ENCODE measurements around the gene EMILIN2.

EMILIN2 gene

GRCh38 chr18:2917259-2918047, 70.6 kb downstream of the EMILIN2 start:
- H4K8ac ChIP-seq (ENCODE audit: low read depth, low read length): no peak overlapping the region
- H3K27ac ChIP-seq (ENCODE audit: low read depth, low read length): no peak overlapping the region
- no peak overlapping the region for H3K4me2 ChIP-seq (ENCODE audit: low read length)
- H3K4me3 ChIP-seq (ENCODE audit: low read length): no peak overlapping the region
- no peak overlapping the region for H3K9ac ChIP-seq (ENCODE audit: low read length)
- H2BK120ac ChIP-seq (ENCODE audit: low read depth, low read length): no peak overlapping the region
- no peak overlapping the region for H3K56ac ChIP-seq (ENCODE audit: low read length)
- H3K27me3 ChIP-seq (ENCODE audit: insufficient read depth, low read length, poor library complexity): no peaks in the 10 kb centered on the region
- no peak overlapping the region for H3K18ac ChIP-seq (ENCODE audit: low read length)
- no peak for DNase-seq
- H4K5ac ChIP-seq (ENCODE audit: low read length): no peak overlapping the region
- H2AK5ac ChIP-seq (ENCODE audit: low read length): no peak overlapping the region
- no peaks in the 10 kb centered on the region for H3K4me1 ChIP-seq (ENCODE audit: control insufficient read depth, low read depth, low read length)
- H3K79me2 ChIP-seq (ENCODE audit: control insufficient read depth, insufficient read depth, low read length): no peaks in the 10 kb centered on the region
- no peak overlapping the region for H3K4ac ChIP-seq (ENCODE audit: low read depth, low read length)
- WGBS (ENCODE audit: extremely low coverage, insufficient coverage, low lambda C conversion rate): no CpG with 5 or more reads among the region's 16 CpGs
- H3K23ac ChIP-seq (ENCODE audit: low read length): no peak overlapping the region
- no peak overlapping the region for H2BK5ac ChIP-seq (ENCODE audit: low read length)
- H3K79me1 ChIP-seq (ENCODE audit: low read length): no peaks in the 10 kb centered on the region
- H3K36me3 ChIP-seq (ENCODE audit: control insufficient read depth, insufficient read depth, low read length): peaks cover 5% of the 10 kb centered on the region
- H2BK15ac ChIP-seq (replicated peaks; ENCODE audit: low read depth): no peak overlapping the region

DNA sequence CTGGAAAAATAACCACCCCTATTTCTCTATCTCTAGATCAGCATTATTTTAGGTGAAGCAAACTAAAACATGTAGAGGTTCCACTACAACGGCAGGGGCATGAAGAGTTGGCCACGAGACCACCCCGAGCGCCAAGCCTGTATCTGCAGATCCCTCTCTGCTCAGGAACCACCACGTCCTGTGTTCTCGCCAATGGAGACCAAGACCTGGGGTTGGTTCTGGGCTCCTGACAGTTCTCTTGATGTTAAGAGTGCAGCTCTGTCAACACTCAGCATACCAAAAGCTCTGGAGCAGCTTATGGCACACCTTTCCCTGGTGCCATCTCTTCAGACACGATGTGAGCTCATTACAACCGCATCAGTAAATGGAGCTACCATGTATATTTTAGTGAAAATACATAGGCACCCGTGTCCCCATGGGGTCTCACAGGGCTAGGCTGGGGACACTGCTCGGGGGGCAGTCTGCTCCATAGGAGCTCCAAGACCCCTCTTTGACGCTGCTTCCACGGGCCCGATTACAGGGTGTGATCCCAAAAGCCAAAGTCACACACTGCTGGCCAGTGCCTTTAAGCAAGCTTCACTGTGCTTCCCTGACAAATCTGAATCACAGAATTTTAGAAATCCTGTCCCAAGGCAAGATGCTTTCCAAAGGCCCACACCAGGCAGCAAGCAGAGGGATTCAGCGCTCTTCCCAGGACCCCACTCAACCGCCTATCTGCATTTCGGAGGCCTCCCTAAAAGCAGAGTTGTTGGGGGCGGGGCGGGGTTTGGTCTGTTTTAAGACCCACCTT, 72.2 kb downstream of the EMILIN2 start:
- H3K56ac ChIP-seq (ENCODE audit: low read length): no peak overlapping the region
- no CpG with 5 or more reads among the region's 18 CpGs for WGBS (ENCODE audit: extremely low coverage, insufficient coverage, low lambda C conversion rate)
- no peak for DNase-seq
- no peak overlapping the region for H2AK5ac ChIP-seq (ENCODE audit: low read length)
- H3K23ac ChIP-seq (ENCODE audit: low read length): no peak overlapping the region
- no peak overlapping the region for H2BK5ac ChIP-seq (ENCODE audit: low read length)
- H3K4me1 ChIP-seq (ENCODE audit: control insufficient read depth, low read depth, low read length): no peaks in the 10 kb centered on the region
- H3K4me2 ChIP-seq (ENCODE audit: low read length): no peak overlapping the region
- H2BK15ac ChIP-seq (replicated peaks; ENCODE audit: low read depth): no peak overlapping the region
- H3K9ac ChIP-seq (ENCODE audit: low read length): no peak overlapping the region
- no peak overlapping the region for H4K8ac ChIP-seq (ENCODE audit: low read depth, low read length)
- no peak overlapping the region for H2BK120ac ChIP-seq (ENCODE audit: low read depth, low read length)
- no peak overlapping the region for H3K18ac ChIP-seq (ENCODE audit: low read length)
- H3K79me2 ChIP-seq (ENCODE audit: control insufficient read depth, insufficient read depth, low read length): no peaks in the 10 kb centered on the region
- H3K36me3 ChIP-seq (ENCODE audit: control insufficient read depth, insufficient read depth, low read length): peaks cover 6% of the 10 kb centered on the region
- no peaks in the 10 kb centered on the region for H3K79me1 ChIP-seq (ENCODE audit: low read length)
- H3K4ac ChIP-seq (ENCODE audit: low read depth, low read length): no peak overlapping the region
- no peak overlapping the region for H3K27ac ChIP-seq (ENCODE audit: low read depth, low read length)
- H3K27me3 ChIP-seq (ENCODE audit: insufficient read depth, low read length, poor library complexity): no peaks in the 10 kb centered on the region
- H4K5ac ChIP-seq (ENCODE audit: low read length): no peak overlapping the region
- no peak overlapping the region for H3K4me3 ChIP-seq (ENCODE audit: low read length)

- no peak for DNase-seq
- no peak overlapping the region for H2BK15ac ChIP-seq (replicated peaks; ENCODE audit: low read depth)
- H4K5ac ChIP-seq (ENCODE audit: low read length): no peak overlapping the region
- no peak overlapping the region for H2BK5ac ChIP-seq (ENCODE audit: low read length)
- no peaks in the 10 kb centered on the region for H3K27me3 ChIP-seq (ENCODE audit: insufficient read depth, low read length, poor library complexity)
- H3K4ac ChIP-seq (ENCODE audit: low read depth, low read length): no peak overlapping the region
- H3K9ac ChIP-seq (ENCODE audit: low read length): no peak overlapping the region
- H3K79me2 ChIP-seq (ENCODE audit: control insufficient read depth, insufficient read depth, low read length): no peaks in the 10 kb centered on the region
- no peak overlapping the region for H3K4me3 ChIP-seq (ENCODE audit: low read length)
- H3K79me1 ChIP-seq (ENCODE audit: low read length): no peaks in the 10 kb centered on the region
- H3K27ac ChIP-seq (ENCODE audit: low read depth, low read length): no peak overlapping the region
- H3K56ac ChIP-seq (ENCODE audit: low read length): no peak overlapping the region
- no peak overlapping the region for H3K18ac ChIP-seq (ENCODE audit: low read length)
- no CpG with 5 or more reads among the region's 5 CpGs for WGBS (ENCODE audit: extremely low coverage, insufficient coverage, low lambda C conversion rate)
- H3K36me3 ChIP-seq (ENCODE audit: control insufficient read depth, insufficient read depth, low read length): peaks cover 8% of the 10 kb centered on the region
- H4K8ac ChIP-seq (ENCODE audit: low read depth, low read length): no peak overlapping the region
- H3K4me1 ChIP-seq (ENCODE audit: control insufficient read depth, low read depth, low read length): no peaks in the 10 kb centered on the region
- H2BK120ac ChIP-seq (ENCODE audit: low read depth, low read length): no peak overlapping the region
- H3K4me2 ChIP-seq (ENCODE audit: low read length): no peak overlapping the region
- no peak overlapping the region for H3K23ac ChIP-seq (ENCODE audit: low read length)
- H2AK5ac ChIP-seq (ENCODE audit: low read length): no peak overlapping the region
Measured at GRCh38 chr18:2919600-2919999, 72.8 kb downstream of the EMILIN2 start.

- H3K79me1 ChIP-seq (ENCODE audit: low read length): no peaks in the 10 kb centered on the region
- no peak overlapping the region for H3K4ac ChIP-seq (ENCODE audit: low read depth, low read length)
- H2AK5ac ChIP-seq (ENCODE audit: low read length): no peak overlapping the region
- no peak overlapping the region for H3K23ac ChIP-seq (ENCODE audit: low read length)
- no CpG with 5 or more reads among the region's 11 CpGs for WGBS (ENCODE audit: extremely low coverage, insufficient coverage, low lambda C conversion rate)
- no peak overlapping the region for H3K4me3 ChIP-seq (ENCODE audit: low read length)
- H3K4me2 ChIP-seq (ENCODE audit: low read length): no peak overlapping the region
- no peak overlapping the region for H2BK120ac ChIP-seq (ENCODE audit: low read depth, low read length)
- no peak for DNase-seq
- H3K79me2 ChIP-seq (ENCODE audit: control insufficient read depth, insufficient read depth, low read length): no peaks in the 10 kb centered on the region
- H2BK5ac ChIP-seq (ENCODE audit: low read length): no peak overlapping the region
- H3K36me3 ChIP-seq (ENCODE audit: control insufficient read depth, insufficient read depth, low read length): peaks cover 6% of the 10 kb centered on the region
- no peak overlapping the region for H2BK15ac ChIP-seq (replicated peaks; ENCODE audit: low read depth)
- no peak overlapping the region for H3K56ac ChIP-seq (ENCODE audit: low read length)
- no peaks in the 10 kb centered on the region for H3K4me1 ChIP-seq (ENCODE audit: control insufficient read depth, low read depth, low read length)
- H3K27me3 ChIP-seq (ENCODE audit: insufficient read depth, low read length, poor library complexity): no peaks in the 10 kb centered on the region
- H4K5ac ChIP-seq (ENCODE audit: low read length): no peak overlapping the region
- no peak overlapping the region for H3K9ac ChIP-seq (ENCODE audit: low read length)
- H3K27ac ChIP-seq (ENCODE audit: low read depth, low read length): no peak overlapping the region
- H3K18ac ChIP-seq (ENCODE audit: low read length): no peak overlapping the region
- no peak overlapping the region for H4K8ac ChIP-seq (ENCODE audit: low read depth, low read length)
Measured at GRCh38 chr18:2920027-2920426, 73.2 kb downstream of the EMILIN2 start.

GRCh38 chr18:2920546-2921343, 73.9 kb downstream of the EMILIN2 start:
- Histone ChIP-seq H3K18ac (ENCODE audit: low read length) (no peak overlapping the region), H4K5ac (ENCODE audit: low read length) (no peak overlapping the region), H3K4me1 (ENCODE audit: control insufficient read depth, low read depth, low read length) (no peaks in the 10 kb centered on the region), H3K27me3 (ENCODE audit: insufficient read depth, low read length, poor library complexity) (no peaks in the 10 kb centered on the region), H3K4ac (ENCODE audit: low read depth, low read length) (no peak overlapping the region), H3K4me2 (ENCODE audit: low read length) (no peak overlapping the region), H4K8ac (ENCODE audit: low read depth, low read length) (no peak overlapping the region), H3K79me2 (ENCODE audit: control insufficient read depth, insufficient read depth, low read length) (no peaks in the 10 kb centered on the region), H3K56ac (ENCODE audit: low read length) (no peak overlapping the region), H3K36me3 (ENCODE audit: control insufficient read depth, insufficient read depth, low read length) (peaks cover 6% of the 10 kb centered on the region), H3K27ac (ENCODE audit: low read depth, low read length) (no peak overlapping the region), H3K79me1 (ENCODE audit: low read length) (no peaks in the 10 kb centered on the region), H2AK5ac (ENCODE audit: low read length) (no peak overlapping the region), H2BK5ac (ENCODE audit: low read length) (no peak overlapping the region), H2BK15ac (replicated peaks; ENCODE audit: low read depth) (no peak overlapping the region), H3K4me3 (ENCODE audit: low read length) (no peak overlapping the region), H2BK120ac (ENCODE audit: low read depth, low read length) (no peak overlapping the region), H3K23ac (ENCODE audit: low read length) (no peak overlapping the region), H3K9ac (ENCODE audit: low read length) (no peak overlapping the region)
- no peak for DNase-seq
- no CpG with 5 or more reads among the region's 16 CpGs for WGBS (ENCODE audit: extremely low coverage, insufficient coverage, low lambda C conversion rate)

Data from mesendoderm (in vitro differentiated cells).